TTC549 (cell line): ENCODE data around the gene SH3BP2.

Experiments used
- FAIRE-seq: peaks from 2 replicates; lab custom pipeline; 2012; peaks lifted over from hg19 to GRCh38; lab: Jason Lieb, UNC

Gene SH3BP2

DNA sequence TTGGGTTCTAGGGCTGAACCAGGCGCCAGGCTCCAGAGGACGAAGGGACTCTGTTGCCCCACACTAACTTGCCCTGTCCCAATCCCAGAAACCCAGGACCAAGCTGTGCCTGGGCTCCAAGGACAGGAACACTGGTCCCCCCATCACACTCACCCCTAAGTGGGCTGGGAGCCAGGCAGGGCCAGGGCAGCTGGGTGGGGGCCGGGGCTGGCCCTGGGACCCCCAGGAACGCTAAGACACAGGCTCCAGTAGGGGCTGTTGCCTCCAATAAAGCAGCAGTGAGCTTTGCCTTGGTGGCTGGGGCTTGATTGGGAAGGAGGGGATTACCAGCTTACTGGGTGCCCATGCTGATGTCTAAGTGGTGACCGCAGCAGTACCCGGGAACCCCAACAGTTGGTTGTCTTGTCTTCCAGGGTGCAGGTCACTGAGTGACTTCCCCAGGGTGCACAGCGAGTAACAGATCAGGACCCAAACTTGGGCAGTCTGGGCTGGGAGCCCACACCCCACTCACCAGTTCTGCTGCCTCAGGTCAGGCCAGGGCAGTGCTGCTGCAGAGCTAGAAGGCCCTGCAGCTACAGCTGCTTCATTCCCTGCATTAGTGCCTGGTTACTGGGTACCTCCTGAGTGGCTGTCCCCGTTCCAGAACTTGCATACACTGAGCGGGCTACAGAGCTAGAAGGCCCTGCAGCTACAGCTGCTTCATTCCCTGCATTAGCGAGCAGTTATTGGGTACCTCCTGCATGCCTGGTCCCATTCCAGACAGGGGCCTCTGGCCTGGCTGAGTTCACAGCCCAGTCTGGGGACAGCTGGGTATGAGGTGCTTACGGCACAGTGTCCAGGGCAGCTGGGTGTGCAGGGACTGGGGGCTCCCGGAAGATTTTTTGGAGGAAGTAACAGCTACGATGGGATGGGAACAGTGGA is 41.4 kb downstream of the SH3BP2 start:
- no peak for FAIRE-seq

- FAIRE-seq: no peak
Observed at GRCh38 chr4:2835978-2836377, 43.1 kb downstream of the SH3BP2 start.

- no peak for FAIRE-seq
Observed at GRCh38 chr4:2836391-2836859, 43.5 kb downstream of the SH3BP2 start.

DNA sequence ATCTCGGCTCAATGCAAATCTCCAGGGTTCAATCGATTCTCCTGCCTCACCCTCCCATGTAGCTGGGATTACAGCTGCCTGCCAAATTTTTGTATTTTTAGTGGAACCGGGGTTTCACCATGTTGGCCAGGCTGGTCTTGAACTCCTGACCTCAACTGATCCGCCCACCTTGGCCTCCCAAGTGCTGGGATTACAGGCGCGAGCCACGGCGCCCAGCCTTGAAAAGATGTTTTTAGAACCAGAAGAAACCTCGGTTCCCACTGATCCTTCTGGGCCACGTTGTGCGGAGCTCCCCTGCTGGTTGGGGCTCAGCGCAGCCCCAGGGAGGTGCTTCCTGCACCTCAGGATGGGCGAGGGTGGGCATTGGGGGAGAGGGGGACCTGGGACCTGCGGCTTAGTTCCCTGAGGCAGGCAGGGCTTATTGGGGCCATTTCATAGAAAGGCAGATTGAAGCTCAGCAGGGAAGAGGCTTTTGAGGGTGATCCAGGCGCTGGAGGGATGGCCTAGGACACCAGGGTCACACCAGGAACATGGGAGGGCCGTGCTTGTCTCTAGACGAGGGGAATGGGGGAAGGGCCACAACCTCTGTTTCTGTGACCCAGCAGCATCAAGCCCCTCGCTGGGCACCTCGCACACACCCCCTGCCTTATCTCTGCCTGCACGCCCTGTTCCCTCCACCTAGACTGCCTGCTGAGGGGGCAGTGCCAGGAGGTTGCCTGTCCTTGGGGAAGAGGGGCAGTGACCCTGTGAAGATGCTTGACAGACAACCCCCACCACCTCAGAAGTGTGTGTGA is 44.4 kb downstream of the SH3BP2 start:
- FAIRE-seq: no peak

DNA sequence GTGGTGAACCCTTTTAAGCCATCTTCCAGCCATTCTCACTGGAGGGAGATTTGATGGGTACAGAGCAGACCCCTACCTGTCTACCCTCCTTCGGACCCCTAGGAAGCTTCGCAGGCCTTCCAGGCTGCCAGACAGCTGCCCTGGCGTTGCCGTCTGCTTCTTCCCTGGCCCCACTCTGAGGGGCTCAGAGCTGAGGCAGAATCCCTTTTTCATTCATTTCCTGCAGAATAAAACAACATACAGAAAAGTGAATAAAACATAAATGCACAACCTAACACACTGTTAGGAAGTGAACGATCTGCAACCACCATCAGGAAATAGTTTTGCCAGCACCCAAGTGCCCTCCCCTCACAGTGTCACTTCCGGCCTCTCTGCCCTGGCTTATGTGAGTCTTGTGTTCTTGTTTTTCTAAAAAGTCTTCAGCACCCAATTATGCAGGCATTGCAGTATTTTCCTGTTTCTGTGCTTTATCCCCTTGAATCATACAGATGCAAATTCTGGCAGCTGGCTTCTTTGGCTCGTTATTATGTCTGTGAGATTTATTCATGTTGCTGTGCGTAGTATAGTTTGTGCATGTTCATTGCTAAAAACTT is 45.1 kb downstream of the SH3BP2 start:
- no peak for FAIRE-seq

DNA sequence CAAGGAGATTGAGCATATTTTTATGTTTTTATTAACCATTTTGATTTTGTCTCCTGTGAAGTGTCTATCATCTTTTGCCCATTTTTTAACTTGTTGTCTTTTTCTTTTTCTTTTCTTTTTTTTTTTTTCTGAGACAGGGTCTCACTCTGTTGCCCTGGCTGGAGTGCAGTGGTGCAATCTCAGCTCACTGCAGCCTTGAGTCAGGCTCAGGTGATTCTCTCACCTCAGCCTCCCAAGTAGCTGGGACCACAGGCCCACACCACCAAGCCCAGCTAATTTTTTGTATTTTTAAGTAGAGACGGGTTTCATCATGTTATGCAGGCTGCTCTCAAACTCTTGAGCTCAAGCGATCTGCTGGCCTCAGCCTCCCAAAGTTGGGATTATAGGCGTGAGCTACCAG is 46.2 kb downstream of the SH3BP2 start:
- FAIRE-seq: no peak

DNA sequence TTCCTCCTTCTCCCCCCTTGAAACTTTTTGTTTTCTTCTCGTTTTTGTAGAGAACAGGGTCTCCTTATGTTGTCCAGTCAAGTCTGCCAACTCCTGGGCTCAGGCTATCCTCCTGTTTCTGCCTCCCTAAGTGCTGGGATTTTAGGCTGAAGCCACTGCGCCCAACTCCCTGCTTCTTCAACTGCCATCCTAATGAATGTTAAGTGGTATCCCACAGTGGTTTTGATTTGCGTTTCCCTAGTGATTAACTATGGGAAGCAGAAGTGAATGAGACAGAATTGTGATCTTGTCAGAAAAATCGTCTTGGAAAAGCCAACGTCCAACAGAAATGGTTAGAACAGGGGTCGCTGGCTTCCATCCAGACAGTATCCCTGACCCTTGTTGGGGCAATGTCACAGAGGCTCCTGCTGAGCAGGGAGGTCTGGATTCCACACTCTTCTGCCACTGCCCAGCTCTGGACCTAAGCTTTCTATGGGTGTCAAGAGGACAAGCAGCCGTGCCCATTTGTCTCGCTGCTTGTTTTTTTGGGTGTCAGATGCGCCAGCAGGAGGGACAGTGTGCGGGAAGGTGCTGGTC is 49.9 kb downstream of the SH3BP2 start:
- FAIRE-seq: no peak

- no peak for FAIRE-seq
Observed at GRCh38 chr4:2843263-2843940, 50.5 kb downstream of the SH3BP2 start, which contains the start of gene ADD1. Gene ADD1 (plus strand): TSS chr4:2843844. CDS start chr4:2875916, 32,072 bp downstream.

DNA sequence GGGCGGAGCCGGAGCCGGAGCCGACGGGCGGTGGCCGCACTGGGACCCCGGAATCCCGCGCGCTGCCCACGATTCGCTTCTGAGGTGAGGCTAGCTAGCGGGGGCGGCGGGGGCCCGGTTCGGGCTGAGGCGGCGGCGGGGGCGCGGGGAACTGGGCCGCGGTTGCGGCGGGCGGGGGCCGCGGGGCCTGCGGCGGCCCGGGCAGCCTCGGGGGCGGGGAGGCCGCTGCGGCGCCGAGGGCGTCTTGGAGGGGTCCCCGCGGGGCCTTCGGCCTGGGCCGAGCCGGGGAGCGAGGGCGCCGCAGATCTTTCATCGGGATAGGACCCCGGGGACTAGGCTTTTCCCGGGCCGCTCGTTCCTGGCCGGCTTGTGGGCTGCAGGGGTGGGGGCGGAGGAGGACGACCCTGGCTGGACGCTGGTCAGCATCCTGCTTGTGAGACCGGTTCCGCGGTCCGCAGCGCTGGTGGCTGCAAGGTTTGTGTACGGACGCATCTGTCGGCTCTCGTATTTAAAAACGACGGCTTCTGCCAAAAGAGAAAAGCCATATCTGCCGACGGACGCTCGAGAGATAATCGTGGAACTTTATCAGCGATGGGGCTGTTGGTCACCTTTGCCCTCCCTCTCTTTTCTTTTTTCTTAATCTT is 51.2 kb downstream of the SH3BP2 start:
- FAIRE-seq: no peak

DNA sequence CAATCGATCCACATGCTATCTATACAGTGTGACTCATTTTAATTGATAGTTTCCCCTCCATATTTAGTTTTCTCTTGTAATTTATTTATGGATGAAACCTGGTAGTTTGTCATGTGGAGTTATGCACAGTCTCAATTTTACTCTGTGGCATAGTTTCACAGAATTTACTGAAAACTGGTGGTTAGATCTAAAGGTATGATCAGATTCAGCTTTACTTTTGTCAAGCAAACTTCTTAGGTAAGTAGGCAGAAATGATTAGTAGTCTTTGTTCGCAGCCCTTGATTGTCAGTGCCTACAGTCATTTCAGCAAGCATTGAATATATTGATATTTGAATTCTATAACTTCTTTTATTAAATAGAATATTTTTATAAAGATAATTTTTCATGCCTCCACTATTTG is 53.3 kb downstream of the SH3BP2 start:
- no peak for FAIRE-seq

- FAIRE-seq: no peak
Observed at GRCh38 chr4:2847302-2847871, 54.5 kb downstream of the SH3BP2 start.

DNA sequence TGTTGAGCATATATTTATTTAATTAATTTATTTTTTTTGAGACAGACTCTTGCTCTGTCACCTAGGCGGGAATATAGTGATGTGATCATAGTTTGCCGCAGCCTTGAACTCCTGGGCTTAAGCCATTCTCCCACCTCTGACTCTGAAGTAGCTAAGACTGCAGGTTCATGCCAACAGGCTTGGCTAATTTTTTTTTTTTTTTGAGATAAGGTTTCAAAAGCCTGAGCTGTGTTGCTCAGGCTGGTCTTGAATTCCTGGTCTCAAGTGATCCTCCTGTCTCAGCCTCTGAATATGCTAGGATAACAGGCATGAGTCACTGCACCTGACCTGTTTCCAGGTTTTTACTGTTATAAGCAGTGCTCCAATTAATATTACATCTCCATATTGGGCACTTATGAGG is 55.6 kb downstream of the SH3BP2 start:
- FAIRE-seq: no peak

DNA sequence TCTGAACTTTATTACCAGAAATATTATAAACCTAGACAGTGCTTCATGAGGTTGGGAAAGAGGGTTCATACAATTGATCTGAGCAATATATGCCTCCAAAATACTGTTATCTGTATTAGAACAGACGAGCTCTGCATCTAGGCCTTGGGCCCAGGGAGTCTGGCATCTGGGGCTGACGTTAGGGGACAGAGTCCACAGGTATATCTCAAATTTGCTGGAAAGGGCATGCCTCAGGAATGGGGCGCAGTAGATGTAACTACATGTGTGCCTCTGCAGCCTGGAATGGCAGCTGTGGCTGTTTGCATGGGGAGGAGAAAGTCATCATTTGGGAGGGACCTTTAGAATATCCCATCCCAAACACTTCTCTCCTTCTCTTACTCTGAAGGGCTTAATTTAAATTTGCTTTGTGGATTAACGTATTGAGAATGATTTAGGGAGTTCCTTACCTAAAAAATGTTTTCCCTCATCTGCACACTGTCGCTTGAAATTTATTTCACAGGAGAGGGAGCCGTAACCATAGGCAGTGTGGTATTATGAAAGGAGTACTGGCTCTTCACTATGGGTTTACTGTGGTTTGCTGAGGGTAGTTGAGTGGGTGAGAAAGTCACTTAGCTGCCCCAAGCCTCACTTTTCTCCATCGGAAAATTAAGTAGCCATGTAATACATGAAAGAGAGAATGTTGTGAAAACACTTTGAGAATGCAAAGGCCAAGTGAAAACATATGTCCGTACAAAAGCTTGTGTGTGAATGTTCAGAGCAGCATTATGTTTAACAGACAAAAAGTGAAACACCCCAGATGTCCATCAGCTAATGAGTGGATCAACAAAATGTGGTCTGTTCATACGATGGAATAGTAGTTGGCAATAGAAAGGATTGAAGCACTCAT is 56.6 kb downstream of the SH3BP2 start:
- no peak for FAIRE-seq

DNA sequence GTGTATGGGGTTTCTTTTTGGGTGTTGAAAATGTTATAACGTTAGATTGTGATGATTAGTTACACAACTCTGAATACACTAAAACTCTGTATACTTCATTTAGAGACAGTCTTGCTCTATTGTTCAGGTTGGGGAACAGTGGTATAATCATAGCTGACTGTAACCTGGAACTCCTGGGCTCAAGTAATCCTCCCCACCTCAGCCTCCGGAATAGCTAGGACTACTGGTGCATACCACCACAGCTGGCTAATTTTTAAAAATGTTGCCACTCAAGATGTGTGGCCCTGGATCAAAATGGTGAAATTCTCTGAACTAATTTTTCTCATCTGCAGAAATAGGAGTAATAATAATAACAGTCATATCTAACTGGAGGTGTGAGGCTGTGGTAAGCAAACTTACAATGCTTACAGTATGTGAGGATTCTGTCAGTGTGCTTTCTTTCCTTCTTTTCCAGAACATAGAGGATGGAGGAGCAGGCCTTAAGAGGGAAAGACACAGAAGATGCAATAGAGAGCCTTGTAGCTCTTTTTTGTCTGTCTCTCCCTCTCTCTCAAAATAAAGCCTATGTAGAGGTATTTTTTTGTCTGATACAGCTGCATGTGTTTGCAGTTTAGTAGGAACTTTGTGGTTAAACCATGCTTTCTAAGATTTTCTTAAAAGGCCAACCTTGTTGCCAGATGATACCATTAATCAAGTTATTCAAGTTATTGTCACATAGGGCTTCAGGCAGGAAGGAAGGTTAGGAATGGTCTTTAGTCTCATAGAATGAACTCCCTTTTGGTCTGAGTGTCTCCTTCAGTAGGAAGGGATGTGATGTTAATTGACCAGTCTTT is 58.3 kb downstream of the SH3BP2 start:
- no peak for FAIRE-seq

- no peak for FAIRE-seq
Observed at GRCh38 chr4:2852481-2852921, 59.6 kb downstream of the SH3BP2 start.

GRCh38 chr4:2855584-2855983 is 62.7 kb downstream of the SH3BP2 start:
- FAIRE-seq: no peak

DNA sequence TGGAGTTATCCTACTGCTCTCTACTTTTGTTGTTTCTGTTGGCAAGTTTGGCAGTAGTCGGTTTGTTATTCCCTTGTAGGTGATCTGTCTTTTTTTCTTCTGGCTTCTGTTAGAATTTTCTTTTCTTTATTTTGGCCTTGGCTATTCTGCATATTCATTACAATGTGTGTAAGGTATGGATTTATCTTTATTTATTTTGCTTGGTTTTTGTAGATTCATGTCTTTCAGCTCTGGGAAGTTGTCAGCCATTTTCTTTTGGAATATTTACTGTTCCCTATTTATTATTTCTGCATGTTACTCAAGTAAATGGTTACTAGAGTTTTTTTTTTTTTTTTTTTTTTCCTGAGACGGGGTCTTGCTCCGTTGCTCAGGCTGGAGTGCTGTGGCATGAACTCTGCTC is 63.4 kb downstream of the SH3BP2 start:
- FAIRE-seq: no peak

- no peak for FAIRE-seq
Observed at GRCh38 chr4:2857349-2857927, 64.6 kb downstream of the SH3BP2 start.
